SK-N-SH (cell line): ENCODE measurements around the gene VPS8. TPM values are rescaled to one million over a fixed set of nuclear protein-coding genes. Genes with fewer than 3 reads are reported as not detected.

ENCODE experiments used
- CTCF ChIA-PET: fragments of 300-600, 350-600 bp; formaldehyde crosslinking; extraction: SDS; loops from one replicate; lab custom pipeline; 2021; lab: Yijun Ruan, JAX
- POLR2A ChIA-PET: fragments of 350-600 bp; sonication (Branson Sonifier 250); formaldehyde crosslinking; extraction: SDS; loops from one replicate; lab custom pipeline; 2020; ENCODE audit warnings: antibody characterized with exemption, inconsistent platforms; lab: Yijun Ruan, JAX
- DNase-seq: peaks from one replicate; pipeline ENCODE4 v3.0.0; 2012
- H2AFZ ChIP-seq: fragments of 200-600 bp; sonication (generic); 2 replicates; pipeline ENCODE4 v1.8.1; 2016; ENCODE audit warnings: antibody characterized with exemption, mild to moderate bottlenecking, low read depth
- H3F3A ChIP-seq: fragments of 200-600 bp; sonication (generic); replicated peaks from 2 replicates; pipeline ENCODE3; 2016; ENCODE audit warnings: antibody characterized with exemption, mild to moderate bottlenecking; ENCODE audit not compliant: insufficient read depth
- H3K27ac ChIP-seq, 2 experiments: fragments of 200-500 bp in 1 of 2; fragments of 200-600 bp in 1 of 2; sonication (Bioruptor generic) in 1 of 2; sonication (generic), shearing (Covaris generic) in 1 of 2; 2 replicates each; pipeline versions ENCODE4 v1.5.1 to v1.6.1; 2014 to 2016; ENCODE audit warnings: low read depth in 2 of 2, inconsistent platforms in 1 of 2, low read length in 1 of 2, mild to moderate bottlenecking in 1 of 2, mixed read lengths in 1 of 2
- H3K27me3 ChIP-seq: fragments of 200-600 bp; sonication (generic), shearing (Covaris generic); 2 replicates; pipeline ENCODE4 v1.6.1; 2016; ENCODE audit warnings: mixed run types; ENCODE audit not compliant: insufficient read depth
- H3K36me3 ChIP-seq, 2 experiments: fragments of 200-500 bp in 1 of 2; fragments of 200-600 bp in 1 of 2; sonication (Bioruptor generic) in 1 of 2; sonication (generic) in 1 of 2; replicated peaks in 1 of 2; 2 replicates each; pipeline versions ENCODE3 to v1.5.1; 2014 to 2016; ENCODE audit warnings: low read length in 1 of 2, mild to moderate bottlenecking in 1 of 2; ENCODE audit not compliant: insufficient read depth in 2 of 2, control insufficient read depth in 1 of 2
- H3K4me1 ChIP-seq, 2 experiments: fragments of 200-500 bp in 1 of 2; fragments of 200-600 bp in 1 of 2; sonication (Bioruptor generic) in 1 of 2; sonication (generic), shearing (Covaris generic) in 1 of 2; 2 replicates each; pipeline versions ENCODE4 v1.5.1 to v1.6.1; 2014 to 2016; ENCODE audit warnings: low read depth in 1 of 2, low read length in 1 of 2, mixed run types in 1 of 2; ENCODE audit not compliant: insufficient read depth in 2 of 2, control insufficient read depth in 1 of 2
- H3K4me2 ChIP-seq: fragments of 200-600 bp; sonication (generic), shearing (Covaris generic); 2 replicates; pipeline ENCODE4 v1.6.1; 2017; ENCODE audit warnings: mixed run types
- H3K4me3 ChIP-seq, 2 experiments: fragments of 200-500 bp in 1 of 2; fragments of 200-600 bp in 1 of 2; sonication (Bioruptor generic) in 1 of 2; sonication (generic), shearing (Covaris generic) in 1 of 2; 2 replicates each; pipeline versions ENCODE4 v1.5.1 to v1.8.1; 2014 to 2016; ENCODE audit warnings: low read depth in 2 of 2, inconsistent platforms in 1 of 2, low read length in 1 of 2, mild to moderate bottlenecking in 1 of 2, mixed read lengths in 1 of 2, moderate library complexity in 1 of 2
- H3K79me2 ChIP-seq: fragments of 200-600 bp; sonication (generic); 2 replicates; pipeline ENCODE4 v1.8.1; 2017; ENCODE audit warnings: mild to moderate bottlenecking; ENCODE audit not compliant: insufficient read depth
- H3K9ac ChIP-seq: fragments of 200-600 bp; sonication (generic); 2 replicates; pipeline ENCODE4 v1.6.1; 2017; ENCODE audit warnings: mixed run types
- H3K9me2 ChIP-seq: fragments of 200-600 bp; sonication (generic); 2 replicates; pipeline ENCODE4 v1.6.1; 2017; ENCODE audit warnings: mixed run types
- H3K9me3 ChIP-seq: fragments of 200-600 bp; sonication (generic); 2 replicates; pipeline ENCODE4 v1.6.1; 2017; ENCODE audit warnings: mixed run types, mild to moderate bottlenecking, moderate library complexity
- H4K20me1 ChIP-seq: fragments of 200-600 bp; sonication (generic); 2 replicates; pipeline ENCODE4 v1.6.1; 2017; ENCODE audit warnings: mild to moderate bottlenecking, mixed run types; ENCODE audit not compliant: insufficient read depth
- CHD2 ChIP-seq: fragments of 150-350 bp; IDR thresholded peaks from 2 replicates; pipeline ENCODE4 v1.6.1; 2018; ENCODE audit warnings: low read length; ENCODE audit not compliant: partially characterized antibody
- ELF1 ChIP-seq: IDR thresholded peaks from 2 replicates; pipeline ENCODE4 v1.4.0; 2012
- EP300 ChIP-seq, 2 experiments: IDR thresholded peaks; 2 replicates each; pipeline versions ENCODE4 v1.4.0 to v1.6.1; 2012; ENCODE audit warnings: borderline replicate concordance in 1 of 2, low read depth in 1 of 2, low read length in 1 of 2
- FOXJ3 ChIP-seq: sonication (generic); formaldehyde crosslinking; IDR thresholded peaks from 2 replicates; pipeline ENCODE4 v1.5.1; 2020; ENCODE audit warnings: mild to moderate bottlenecking, missing genetic modification reagents
- FOXM1 ChIP-seq: IDR thresholded peaks from 2 replicates; pipeline ENCODE4 v1.4.0; 2012; ENCODE audit warnings: low read depth, mild to moderate bottlenecking
- MEF2A ChIP-seq: IDR thresholded peaks from 2 replicates; pipeline ENCODE4 v1.4.0; 2012; ENCODE audit warnings: low read depth, borderline replicate concordance
- MXI1 ChIP-seq: IDR thresholded peaks from 2 replicates; pipeline ENCODE4 v1.6.1; 2012; ENCODE audit warnings: mild to moderate bottlenecking, low read depth, low read length, improper control_type of control experiment
- NFIC ChIP-seq: IDR thresholded peaks from 2 replicates; pipeline ENCODE4 v1.4.0; 2012; ENCODE audit warnings: borderline replicate concordance
- POLR2AphosphoS5 ChIP-seq: IDR thresholded peaks from 2 replicates; pipeline ENCODE4 v1.6.1; 2012; ENCODE audit warnings: low read depth, low read length
- RAD21 ChIP-seq: IDR thresholded peaks from 2 replicates; pipeline ENCODE4 v1.6.1; 2012; ENCODE audit warnings: mild to moderate bottlenecking, low read length
- RCOR1 ChIP-seq: fragments of 150-350 bp; IDR thresholded peaks from 2 replicates; pipeline ENCODE4 v1.6.1; 2017; ENCODE audit warnings: antibody characterized with exemption, low read length
- SIN3A ChIP-seq: IDR thresholded peaks from 2 replicates; pipeline ENCODE4 v1.6.1; 2012; ENCODE audit warnings: low read depth, mild to moderate bottlenecking, low read length, moderate library complexity, borderline replicate concordance
- TAF1 ChIP-seq: IDR thresholded peaks from 2 replicates; pipeline ENCODE4 v1.6.1; 2012; ENCODE audit warnings: low read depth, mild to moderate bottlenecking, low read length, moderate library complexity, borderline replicate concordance
- TCF12 ChIP-seq: IDR thresholded peaks from 2 replicates; pipeline ENCODE4 v1.4.0; 2012
- TEAD4 ChIP-seq: IDR thresholded peaks from 2 replicates; pipeline ENCODE4 v1.4.0; 2012; ENCODE audit warnings: mild to moderate bottlenecking, borderline replicate concordance; ENCODE audit not compliant: insufficient read depth
- USF1 ChIP-seq: IDR thresholded peaks from 2 replicates; pipeline ENCODE4 v1.4.0; 2012; ENCODE audit warnings: low read depth, borderline replicate concordance
- USF2 ChIP-seq: fragments of 150-350 bp; IDR thresholded peaks from 2 replicates; pipeline ENCODE4 v1.6.1; 2017; ENCODE audit warnings: antibody characterized with exemption, low read length, low read depth, borderline replicate concordance
- YY1 ChIP-seq: IDR thresholded peaks from 2 replicates; pipeline ENCODE4 v1.4.0; 2012; ENCODE audit warnings: low read depth, mild to moderate bottlenecking
- ZBTB33 ChIP-seq: IDR thresholded peaks from 2 replicates; pipeline ENCODE4 v1.4.0; 2012; ENCODE audit warnings: low read depth, borderline replicate concordance
- WGBS: methylation state at CpG from one replicate; pipeline ENCODE4 v1.1.6; 2017; ENCODE audit warnings: low lambda C conversion rate; 5-methylcytosine and 5-hydroxymethylcytosine counted together
- polyA plus RNA-seq, 3 experiments: library from polyadenylated mRNA; depleted of rRNA; stranded (reverse); fragments of >200 nt; gene quantifications; 2 replicates each; pipeline ENCODE4 v1.2.3, GENCODE V29; 2012
- TF ChIP-seq, protein P1 (sequence below): fragments of 150-350 bp; IDR thresholded peaks from 2 replicates; pipeline ENCODE4 v1.6.1; 2016; ENCODE audit warnings: mild to moderate bottlenecking, low read depth, low read length
- TF ChIP-seq, protein P2 (sequence below): IDR thresholded peaks from 2 replicates; pipeline ENCODE4; 2012

The VPS8 gene
- polyA plus RNA-seq, 1 of the 3 experiments (the other 2 are of a cell fraction), result 12.8 TPM

DNA sequence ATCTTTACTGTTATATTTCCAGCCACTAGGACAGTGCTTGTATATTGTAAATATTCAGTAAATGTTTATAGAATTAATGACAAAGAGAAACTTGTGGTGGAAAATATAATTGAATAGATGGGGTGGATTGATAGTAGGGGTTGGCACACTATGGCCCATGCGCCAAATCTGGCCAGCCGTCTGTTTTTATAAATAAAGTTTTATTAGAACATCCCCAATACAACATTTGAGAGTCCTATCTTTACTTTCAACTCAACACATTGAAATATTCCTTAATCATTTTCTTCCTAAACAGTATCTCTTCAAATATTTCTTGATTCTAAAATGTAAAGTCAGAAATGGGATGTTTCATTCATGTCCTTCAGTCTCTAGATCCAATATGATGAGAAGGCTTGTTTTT lies 45.1 kb downstream of the VPS8 start:
- Histone ChIP-seq H3K9ac (no peak overlapping the region), H4K20me1 (no peaks in the 10 kb centered on the region), H3K9me3 (no peaks in the 10 kb centered on the region), H3K79me2 (no peaks in the 10 kb centered on the region), H3F3A (no peaks in the 10 kb centered on the region), H3K4me2 (no peak overlapping the region), H3K4me3 (no peak overlapping the region), H3K27me3 (no peaks in the 10 kb centered on the region), H3K9me2 (no peaks in the 10 kb centered on the region), H3K27ac (no peak overlapping the region), H3K4me1 (no peaks in the 10 kb centered on the region), H3K36me3 (peaks cover 50 to 82% of the 10 kb centered on the region in 2 experiments), H2AFZ (no peak overlapping the region)
- ChIA-PET POLR2A (no interaction called here), CTCF (interaction anchor here (2.0 kb wide), 1 partner anchor 18 kb away, joined by 7 read pairs; no protein-coding TSS in a partner anchor)
- 93% methylated on average over 2 of the region's 2 CpGs for WGBS
- no peak for DNase-seq
- TF ChIP-seq, protein P1, sequence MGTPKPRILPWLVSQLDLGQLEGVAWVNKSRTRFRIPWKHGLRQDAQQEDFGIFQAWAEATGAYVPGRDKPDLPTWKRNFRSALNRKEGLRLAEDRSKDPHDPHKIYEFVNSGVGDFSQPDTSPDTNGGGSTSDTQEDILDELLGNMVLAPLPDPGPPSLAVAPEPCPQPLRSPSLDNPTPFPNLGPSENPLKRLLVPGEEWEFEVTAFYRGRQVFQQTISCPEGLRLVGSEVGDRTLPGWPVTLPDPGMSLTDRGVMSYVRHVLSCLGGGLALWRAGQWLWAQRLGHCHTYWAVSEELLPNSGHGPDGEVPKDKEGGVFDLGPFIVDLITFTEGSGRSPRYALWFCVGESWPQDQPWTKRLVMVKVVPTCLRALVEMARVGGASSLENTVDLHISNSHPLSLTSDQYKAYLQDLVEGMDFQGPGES, result no peak
- no peak for TF ChIP-seq SIN3A
- no peak for TF ChIP-seq YY1
- no peak for TF ChIP-seq MXI1
- no peak for TF ChIP-seq RCOR1
- TF ChIP-seq TAF1, result no peak
- TF ChIP-seq CHD2, result no peak
- TF ChIP-seq EP300 (IDR thresholded peaks at IDR 0.05; ENCODE audit: borderline replicate concordance in 1 of 2, low read depth in 1 of 2, low read length in 1 of 2), result no peak
- no peak for TF ChIP-seq NFIC
- TF ChIP-seq ZBTB33, result no peak
- no peak for TF ChIP-seq TEAD4
- TF ChIP-seq RAD21, result no peak
- TF ChIP-seq, protein P2, sequence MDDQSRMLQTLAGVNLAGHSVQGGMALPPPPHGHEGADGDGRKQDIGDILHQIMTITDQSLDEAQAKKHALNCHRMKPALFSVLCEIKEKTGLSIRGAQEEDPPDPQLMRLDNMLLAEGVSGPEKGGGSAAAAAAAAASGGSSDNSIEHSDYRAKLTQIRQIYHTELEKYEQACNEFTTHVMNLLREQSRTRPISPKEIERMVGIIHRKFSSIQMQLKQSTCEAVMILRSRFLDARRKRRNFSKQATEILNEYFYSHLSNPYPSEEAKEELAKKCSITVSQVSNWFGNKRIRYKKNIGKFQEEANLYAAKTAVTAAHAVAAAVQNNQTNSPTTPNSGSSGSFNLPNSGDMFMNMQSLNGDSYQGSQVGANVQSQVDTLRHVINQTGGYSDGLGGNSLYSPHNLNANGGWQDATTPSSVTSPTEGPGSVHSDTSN, result no peak

DNA sequence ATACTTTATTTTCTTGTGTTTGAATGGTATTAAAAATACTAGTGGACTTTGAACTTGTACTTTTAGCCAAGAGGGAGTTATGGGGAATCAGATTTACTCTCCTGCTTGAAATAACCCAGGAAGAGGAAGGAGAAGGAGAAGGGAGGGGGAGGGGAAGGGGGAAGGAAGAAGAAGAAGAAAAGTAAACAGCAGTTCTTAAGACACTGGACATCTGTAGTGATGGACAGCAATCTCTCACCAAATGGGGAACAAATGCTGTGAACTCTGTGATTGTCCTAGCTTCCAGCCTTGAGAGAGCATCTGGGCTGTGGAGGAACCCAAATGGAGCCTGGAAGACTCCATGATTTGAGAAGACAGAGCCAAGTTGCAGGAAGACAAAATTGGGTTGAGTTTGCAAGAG lies 52.0 kb downstream of the VPS8 start:
- Histone ChIP-seq H3K9me2 (no peaks in the 10 kb centered on the region), H3K79me2 (no peaks in the 10 kb centered on the region), H4K20me1 (no peaks in the 10 kb centered on the region), H3K9ac (no peak overlapping the region), H3K27ac (no peak overlapping the region), H3K36me3 (peaks cover 49 to 54% of the 10 kb centered on the region in 2 experiments), H3K4me2 (no peak overlapping the region), H3K9me3 (no peaks in the 10 kb centered on the region), H2AFZ (no peak overlapping the region), H3K27me3 (no peaks in the 10 kb centered on the region), H3K4me1 (no peaks in the 10 kb centered on the region), H3K4me3 (no peak overlapping the region), H3F3A (no peaks in the 10 kb centered on the region)
- ChIA-PET POLR2A (no interaction called here), CTCF (interaction anchor here (1.0 kb wide), 1 partner anchor 13 kb away, joined by 3 read pairs; no protein-coding TSS in a partner anchor)
- DNase-seq, result no peak
- TF ChIP-seq FOXM1 (no peak), USF2 (no peak), USF1 (no peak), ELF1 (no peak), TCF12 (no peak), MXI1 (no peak), NFIC (no peak), POLR2AphosphoS5 (no peak), MEF2A (no peak), SIN3A (no peak), FOXJ3 (CRISPR knock-in tag) (no peak)
